Erythroblast (primary cell): Measurements from ENCODE around the gene VSTM2L.

Source experiments
- GATA1 ChIP-seq: IDR thresholded peaks from 2 replicates; pipeline ENCODE4 v1.6.1; 2011; ENCODE audit warnings: low read depth, mild to moderate bottlenecking, control low read depth, low read length, moderate library complexity
- POLR2A ChIP-seq: IDR thresholded peaks from 2 replicates; pipeline ENCODE4 v1.6.1; 2011; ENCODE audit warnings: mild to moderate bottlenecking, low read length

- TF ChIP-seq POLR2A (no peak), GATA1 (no peak)
These were observed 33.5 kb upstream of the VSTM2L start for GRCh38 chr20:37869334-37869861.
